GM12873 (cell line): Measurements from ENCODE around the gene ESPN.

ENCODE experiments used
- CTCF ChIP-seq: IDR thresholded peaks from 2 replicates; pipeline ENCODE4 v1.5.1; 2012; ENCODE audit warnings: low read depth, mild to moderate bottlenecking, moderate library complexity, low read length, control low read depth; ENCODE audit not compliant: insufficient read depth; ENCODE audit errors: missing control alignments

Gene ESPN

GRCh38 chr1:6419397-6419803 is 5.2 kb upstream of the ESPN start:
- no peak for TF ChIP-seq CTCF

GRCh38 chr1:6419804-6420453 is 4.6 kb upstream of the ESPN start, which contains the start of gene HES2:
HES2 (minus strand) TSS chr1:6419919; CDS start chr1:6419820, 99 bp downstream.
- no peak for TF ChIP-seq CTCF

GRCh38 chr1:6420454-6421042 is 4.0 kb upstream of the ESPN start:
- TF ChIP-seq CTCF = no peak

GRCh38 chr1:6421266-6421665 is 3.3 kb upstream of the ESPN start:
- TF ChIP-seq CTCF = no peak

GRCh38 chr1:6423321-6423999 is 1.1 kb upstream of the ESPN start:
- TF ChIP-seq CTCF = peak; percentile 91

- no peak for TF ChIP-seq CTCF
Measured at GRCh38 chr1:6424000-6424565, 493 bp upstream of the ESPN start.

- TF ChIP-seq CTCF = no peak
Measured at GRCh38 chr1:6425658-6426057, 1.1 kb downstream of the ESPN start.
